ENCODE measurements around the gene GRM7.

DNA sequence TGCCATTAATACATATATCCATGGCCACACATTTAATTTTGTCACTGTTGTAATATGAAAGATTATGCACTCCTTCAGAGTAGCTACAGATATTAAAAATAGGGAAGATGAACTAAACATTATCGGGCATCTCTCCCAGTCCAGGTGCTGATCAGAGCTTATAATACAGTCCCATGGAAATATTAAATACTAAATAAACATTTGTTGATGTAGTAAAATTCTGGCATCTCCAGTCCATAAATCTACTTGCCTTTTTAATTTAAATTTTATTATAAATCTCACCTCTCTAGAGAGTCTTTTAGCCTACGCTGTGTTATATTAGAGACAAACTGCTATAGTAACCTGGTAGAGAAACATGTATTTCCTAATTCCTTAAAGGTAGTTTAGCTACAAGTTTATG is 297.6 kb downstream of the GRM7 start:
- TF ChIP-seq FOXP2 (optimal IDR thresholded peaks at IDR 0.05; ENCODE audit: borderline replicate concordance, extremely low read depth, extremely low read length, insufficient read depth) (no peak), SIN3A (IDR thresholded peaks at IDR 0.05; ENCODE audit: borderline replicate concordance, insufficient read depth, low read length) (no peak)
- TF ChIP-seq, protein P1, sequence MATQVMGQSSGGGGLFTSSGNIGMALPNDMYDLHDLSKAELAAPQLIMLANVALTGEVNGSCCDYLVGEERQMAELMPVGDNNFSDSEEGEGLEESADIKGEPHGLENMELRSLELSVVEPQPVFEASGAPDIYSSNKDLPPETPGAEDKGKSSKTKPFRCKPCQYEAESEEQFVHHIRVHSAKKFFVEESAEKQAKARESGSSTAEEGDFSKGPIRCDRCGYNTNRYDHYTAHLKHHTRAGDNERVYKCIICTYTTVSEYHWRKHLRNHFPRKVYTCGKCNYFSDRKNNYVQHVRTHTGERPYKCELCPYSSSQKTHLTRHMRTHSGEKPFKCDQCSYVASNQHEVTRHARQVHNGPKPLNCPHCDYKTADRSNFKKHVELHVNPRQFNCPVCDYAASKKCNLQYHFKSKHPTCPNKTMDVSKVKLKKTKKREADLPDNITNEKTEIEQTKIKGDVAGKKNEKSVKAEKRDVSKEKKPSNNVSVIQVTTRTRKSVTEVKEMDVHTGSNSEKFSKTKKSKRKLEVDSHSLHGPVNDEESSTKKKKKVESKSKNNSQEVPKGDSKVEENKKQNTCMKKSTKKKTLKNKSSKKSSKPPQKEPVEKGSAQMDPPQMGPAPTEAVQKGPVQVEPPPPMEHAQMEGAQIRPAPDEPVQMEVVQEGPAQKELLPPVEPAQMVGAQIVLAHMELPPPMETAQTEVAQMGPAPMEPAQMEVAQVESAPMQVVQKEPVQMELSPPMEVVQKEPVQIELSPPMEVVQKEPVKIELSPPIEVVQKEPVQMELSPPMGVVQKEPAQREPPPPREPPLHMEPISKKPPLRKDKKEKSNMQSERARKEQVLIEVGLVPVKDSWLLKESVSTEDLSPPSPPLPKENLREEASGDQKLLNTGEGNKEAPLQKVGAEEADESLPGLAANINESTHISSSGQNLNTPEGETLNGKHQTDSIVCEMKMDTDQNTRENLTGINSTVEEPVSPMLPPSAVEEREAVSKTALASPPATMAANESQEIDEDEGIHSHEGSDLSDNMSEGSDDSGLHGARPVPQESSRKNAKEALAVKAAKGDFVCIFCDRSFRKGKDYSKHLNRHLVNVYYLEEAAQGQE (IDR thresholded peaks at IDR 0.05; ENCODE audit: insufficient read depth in 1 of 2, low read depth in 2 of 2, low read length in 2 of 2) = no peak

Measured in PFSK-1 (cell line).